Neural progenitor cell (in vitro differentiated cells): ENCODE results near the gene EXOSC7.

Source experiments
- EZH2 ChIP-seq: fragments of 200-600 bp; sonication (generic); IDR thresholded peaks from 2 replicates; pipeline ENCODE4 v1.6.1; 2017; ENCODE audit warnings: antibody characterized with exemption, mild to moderate bottlenecking, moderate library complexity
- EZH2phosphoT487 ChIP-seq: fragments of 200-600 bp; sonication (generic); IDR thresholded peaks from 2 replicates; pipeline ENCODE4 v1.6.1; 2017; ENCODE audit warnings: antibody characterized with exemption
- TF ChIP-seq, protein P1 (sequence below): fragments of 200-600 bp; sonication (generic); IDR thresholded peaks from 2 replicates; pipeline ENCODE4 v1.5.1; 2017; ENCODE audit warnings: antibody characterized with exemption, mild to moderate bottlenecking

DNA sequence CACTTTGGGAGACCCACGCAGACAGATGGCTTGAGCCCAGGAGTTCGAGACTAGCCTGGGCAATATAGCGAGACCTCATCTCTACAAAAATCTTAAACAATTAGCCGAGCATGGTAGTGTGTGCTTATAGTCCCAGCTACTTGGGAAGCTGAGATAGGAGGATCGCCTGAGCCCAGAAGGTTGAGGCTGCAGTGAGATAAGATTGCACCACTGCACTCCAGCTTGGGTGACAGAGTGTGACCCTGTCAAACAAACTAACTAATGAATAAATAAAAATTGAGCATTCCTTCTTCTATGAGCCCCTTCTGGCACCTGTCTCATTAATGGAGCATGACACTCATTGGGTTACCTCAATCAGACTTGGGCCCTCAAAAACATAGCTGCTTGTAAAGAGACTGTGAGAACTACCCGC is 7.6 kb upstream of the EXOSC7 start:
- TF ChIP-seq EZH2 (no peak), EZH2phosphoT487 (no peak)
- TF ChIP-seq, protein P1, sequence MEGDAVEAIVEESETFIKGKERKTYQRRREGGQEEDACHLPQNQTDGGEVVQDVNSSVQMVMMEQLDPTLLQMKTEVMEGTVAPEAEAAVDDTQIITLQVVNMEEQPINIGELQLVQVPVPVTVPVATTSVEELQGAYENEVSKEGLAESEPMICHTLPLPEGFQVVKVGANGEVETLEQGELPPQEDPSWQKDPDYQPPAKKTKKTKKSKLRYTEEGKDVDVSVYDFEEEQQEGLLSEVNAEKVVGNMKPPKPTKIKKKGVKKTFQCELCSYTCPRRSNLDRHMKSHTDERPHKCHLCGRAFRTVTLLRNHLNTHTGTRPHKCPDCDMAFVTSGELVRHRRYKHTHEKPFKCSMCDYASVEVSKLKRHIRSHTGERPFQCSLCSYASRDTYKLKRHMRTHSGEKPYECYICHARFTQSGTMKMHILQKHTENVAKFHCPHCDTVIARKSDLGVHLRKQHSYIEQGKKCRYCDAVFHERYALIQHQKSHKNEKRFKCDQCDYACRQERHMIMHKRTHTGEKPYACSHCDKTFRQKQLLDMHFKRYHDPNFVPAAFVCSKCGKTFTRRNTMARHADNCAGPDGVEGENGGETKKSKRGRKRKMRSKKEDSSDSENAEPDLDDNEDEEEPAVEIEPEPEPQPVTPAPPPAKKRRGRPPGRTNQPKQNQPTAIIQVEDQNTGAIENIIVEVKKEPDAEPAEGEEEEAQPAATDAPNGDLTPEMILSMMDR, result no peak
